Hematopoietic multipotent progenitor cell (in vitro differentiated cells): ENCODE data around the gene DUSP11. TPM values are rescaled to one million over a fixed set of nuclear protein-coding genes. Genes with fewer than 3 reads are reported as not detected.
A peak's percentile ranks its signal among the peaks of the same experiment; 100 is the strongest.
"Not testable (repeated sequence)": the region's sequence is repeated elsewhere in the genome, so short reads cannot be mapped to it uniquely, and the experiment has no call there.

Source experiments
- DNase-seq, 3 donors: peaks; one replicate each; pipeline ENCODE4 v3.0.0-alpha.2; 2011 to 2015; ENCODE audit warnings: low read depth in 2 of 3, low spot score in 2 of 3
- total RNA-seq: library from RNA; depleted of rRNA; stranded (reverse); fragments of >200 nt; gene quantifications from one replicate; pipeline ENCODE4 v1.2.3, GENCODE V29; 2012

Gene DUSP11
- total RNA-seq, result 18.6 TPM

DNA sequence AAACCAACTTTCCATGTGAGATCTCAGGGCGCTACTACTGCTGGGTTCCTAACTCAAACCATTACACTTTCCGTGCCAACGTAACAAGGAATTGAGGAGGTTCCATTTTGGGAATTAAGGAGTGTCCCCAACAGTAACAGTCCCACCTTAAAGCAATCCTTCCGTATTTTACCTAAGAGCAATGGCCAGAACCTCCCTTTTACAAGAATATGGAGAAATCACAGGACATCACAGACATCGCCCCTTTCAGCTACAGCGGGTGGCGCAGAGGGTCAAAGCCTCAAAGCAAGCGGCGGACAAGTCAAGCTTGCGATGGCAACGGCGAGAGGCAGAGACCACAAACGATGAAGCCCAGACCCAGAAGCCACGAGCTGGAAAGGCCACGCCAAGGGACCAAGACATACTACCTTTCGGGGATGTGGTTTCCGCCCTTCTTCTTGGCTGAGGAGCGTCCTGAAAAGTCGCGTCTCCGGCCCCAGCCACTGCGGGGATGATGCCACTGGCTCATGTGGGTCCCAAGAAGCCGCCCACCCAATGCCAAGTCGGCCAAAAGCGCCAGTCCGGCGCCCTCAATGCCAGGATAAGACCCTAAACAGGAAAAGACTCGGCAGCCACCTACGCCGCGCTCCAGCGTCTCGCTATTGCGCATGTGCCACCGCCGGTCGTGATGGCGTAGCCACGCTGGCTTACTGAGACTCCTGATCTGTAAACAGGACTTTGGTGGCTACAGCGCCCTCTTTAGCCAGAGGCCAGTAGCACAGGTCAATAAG lies at the start of gene DUSP11:
TSS of gene DUSP11 (minus strand) at position 637 of the 770 bp plus-strand sequence. CDS start at position 508, 129 bp downstream.
- peak; percentile 93 to 98 (median 95) for DNase-seq

DNA sequence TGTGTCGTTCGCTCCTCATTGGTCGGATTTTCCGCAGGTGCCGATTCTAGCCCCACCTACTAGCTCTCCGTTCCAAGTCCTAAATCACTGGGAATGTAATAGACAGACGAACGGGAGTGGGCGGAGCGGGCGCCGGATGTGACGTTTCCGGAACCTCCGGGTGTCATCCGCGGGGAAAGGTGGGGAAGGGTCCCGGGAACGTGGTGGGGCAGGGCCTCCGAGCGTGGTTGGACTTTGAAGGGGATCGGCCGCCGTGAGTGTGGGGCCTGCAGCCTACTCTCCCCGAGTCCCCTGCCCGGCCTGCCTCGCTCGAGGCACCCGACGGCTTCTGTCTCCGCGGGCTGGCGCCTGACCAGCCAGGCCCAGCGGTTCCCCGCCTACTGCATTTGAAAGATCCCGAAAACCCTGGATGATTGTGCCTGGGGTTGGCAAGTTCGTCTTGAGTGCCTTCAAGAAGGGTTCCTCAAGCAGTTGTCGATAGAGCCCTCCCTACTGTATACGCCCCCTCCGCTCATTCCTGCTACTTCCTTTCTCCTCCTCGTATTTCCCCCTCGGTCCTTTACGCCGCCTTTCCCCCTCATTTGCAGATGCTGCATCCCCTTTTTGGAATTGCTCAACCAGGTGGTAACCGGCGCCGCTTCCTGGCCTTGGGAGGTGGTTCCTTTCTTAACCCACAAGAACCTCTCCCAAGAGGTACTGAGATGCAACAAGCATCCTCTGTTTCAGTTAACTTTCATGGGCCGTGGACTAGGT lies 49.1 kb upstream of the DUSP11 start, which contains the start of gene STAMBP:
TSS of gene STAMBP (plus strand) at position 144 of the 753 bp plus-strand sequence. CDS start 1,896 bp downstream, outside the sequence.
- peak; percentile 80 to 99 (median 97) for DNase-seq

DNA sequence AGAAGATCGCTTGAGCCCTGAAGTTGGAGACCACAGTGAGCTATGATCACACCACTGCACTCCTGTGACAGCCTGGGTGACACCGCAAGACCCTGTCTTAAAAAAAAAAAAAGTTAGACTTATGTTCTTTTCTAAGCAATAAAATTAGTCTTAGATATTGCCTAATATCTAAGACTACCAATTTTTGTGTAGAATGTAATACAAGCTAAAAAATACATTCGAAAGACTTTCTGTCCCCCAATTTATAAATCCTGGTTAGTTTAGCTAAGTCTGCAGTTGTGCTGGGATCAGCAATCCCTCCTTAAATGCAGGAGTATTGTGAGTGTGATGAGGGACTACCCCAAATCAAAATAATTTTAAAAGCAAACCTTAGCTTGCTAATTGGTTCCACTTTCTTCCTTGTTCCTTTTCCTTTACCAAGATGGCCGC lies 48.5 kb upstream of the DUSP11 start:
- no peak for DNase-seq

DNA sequence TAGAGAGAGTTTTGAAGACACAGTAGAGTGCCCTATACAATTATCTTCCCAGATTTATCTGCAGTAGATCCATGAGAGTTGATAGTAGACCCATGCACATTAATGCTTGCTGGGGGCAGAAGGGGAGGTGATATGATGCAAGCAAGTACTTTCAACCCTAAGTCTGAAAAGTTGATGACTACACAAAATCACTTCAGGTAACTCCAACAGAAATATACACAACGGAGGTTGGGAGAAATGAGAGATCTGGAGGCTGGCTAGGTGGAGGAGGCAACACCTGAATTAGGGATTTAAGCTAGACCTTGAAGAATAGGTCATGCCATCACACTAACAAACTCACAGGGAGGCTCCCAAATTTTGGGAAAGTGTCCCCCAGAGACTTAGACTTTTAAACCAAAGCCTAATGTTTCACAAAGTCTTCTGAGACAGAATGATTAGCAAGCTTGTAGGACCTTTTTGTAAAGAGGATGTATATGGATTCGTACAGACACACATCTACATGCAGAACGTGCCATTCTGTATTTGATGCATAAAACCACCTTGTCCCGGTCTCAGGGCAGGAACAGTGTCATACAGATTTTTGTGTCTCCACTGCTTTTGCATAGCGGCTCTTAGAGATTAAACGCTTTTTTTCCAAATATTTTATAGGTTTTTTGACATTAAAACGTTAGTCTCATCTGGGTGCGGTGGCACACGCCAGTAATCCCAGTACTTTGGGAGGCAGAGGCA lies 47.9 kb upstream of the DUSP11 start:
- DNase-seq, result no peak

DNA sequence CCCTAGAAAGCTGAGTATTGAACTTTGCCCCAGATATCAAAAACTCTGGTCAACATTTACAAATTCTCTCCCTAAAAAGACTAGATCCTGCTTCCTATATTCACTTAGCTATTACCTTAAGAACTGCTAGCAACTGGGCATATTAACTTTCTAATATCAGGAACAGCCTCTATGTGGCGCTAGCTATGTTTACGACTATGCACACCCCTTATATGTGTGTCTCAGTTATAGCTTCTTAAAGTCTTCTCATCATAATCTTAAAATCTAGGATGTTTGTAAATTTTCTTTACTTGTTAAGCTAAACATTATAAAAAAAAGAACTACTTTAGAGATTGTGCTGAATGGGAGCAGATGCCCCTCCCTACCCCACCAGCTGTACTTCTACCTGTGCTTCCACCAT lies 47.1 kb upstream of the DUSP11 start:
- DNase-seq, result peak in 1 of 3 donors; percentile 57

DNA sequence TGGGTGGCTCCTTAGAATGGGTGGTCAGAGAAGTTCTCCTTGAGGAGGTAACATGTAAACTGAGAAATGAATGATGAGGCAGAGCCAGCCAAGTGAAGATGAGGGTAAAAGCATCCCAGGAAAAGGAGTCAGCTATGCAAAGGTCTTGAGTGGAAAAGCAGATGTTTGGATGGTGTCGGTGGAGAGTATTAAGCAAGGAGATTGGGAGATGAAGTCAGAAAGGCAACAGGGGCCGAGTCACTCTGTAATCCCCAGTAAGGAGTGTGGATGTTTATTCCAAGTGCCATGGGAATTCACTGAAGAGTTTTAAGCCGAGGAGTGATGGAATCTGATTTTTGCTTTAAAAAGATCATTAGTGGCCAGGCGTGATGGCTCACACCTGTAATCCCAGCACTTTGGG lies 45.5 kb upstream of the DUSP11 start:
- DNase-seq, result no peak

DNA sequence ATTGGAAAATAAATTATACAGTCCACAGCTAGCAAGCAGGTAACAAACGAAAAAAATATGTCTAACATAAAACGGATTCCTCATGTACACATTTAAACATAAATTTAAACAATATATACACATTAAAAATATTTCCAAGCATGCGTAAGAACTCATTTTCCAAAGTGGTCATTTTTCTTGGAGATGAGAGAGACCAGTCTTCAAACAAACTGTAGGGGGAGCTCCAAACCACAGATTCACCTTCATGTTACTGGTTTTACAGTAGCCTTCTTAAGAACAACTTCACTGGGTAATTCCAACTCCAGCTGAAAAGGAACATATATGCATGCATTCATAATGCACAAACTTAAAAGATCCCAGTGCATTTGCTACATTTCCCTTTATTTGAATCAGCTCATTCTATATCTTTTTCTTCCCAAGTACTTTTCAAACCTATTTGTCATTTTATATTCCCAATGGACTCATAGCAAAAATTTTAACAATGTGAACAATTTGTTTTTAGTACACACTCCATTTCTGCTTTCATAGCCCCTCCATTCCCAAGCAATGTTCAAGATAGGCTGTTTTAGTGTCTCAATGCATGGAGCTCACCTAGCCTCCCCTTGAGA lies 44.1 kb upstream of the DUSP11 start:
- DNase-seq, result peak; percentile 31 to 85 (median 66)

DNA sequence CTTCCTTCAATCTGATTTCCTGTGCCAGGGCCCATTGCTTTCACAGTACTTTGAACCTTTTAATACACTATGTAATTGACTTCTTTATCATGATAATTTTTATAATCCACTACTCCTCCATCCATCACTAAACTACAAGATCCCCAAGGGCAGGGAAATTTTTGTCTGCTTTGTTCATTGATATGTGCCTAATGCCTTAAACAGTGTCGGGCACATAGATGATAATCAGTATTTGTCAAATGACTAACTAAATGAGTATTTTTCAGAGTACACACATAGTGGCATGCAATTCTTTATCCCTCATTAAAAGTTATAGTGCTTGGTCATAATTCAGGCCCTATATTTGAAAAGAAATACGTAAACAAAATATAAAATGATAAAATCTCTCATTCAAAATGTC lies 43.5 kb upstream of the DUSP11 start:
- DNase-seq, result no peak

DNA sequence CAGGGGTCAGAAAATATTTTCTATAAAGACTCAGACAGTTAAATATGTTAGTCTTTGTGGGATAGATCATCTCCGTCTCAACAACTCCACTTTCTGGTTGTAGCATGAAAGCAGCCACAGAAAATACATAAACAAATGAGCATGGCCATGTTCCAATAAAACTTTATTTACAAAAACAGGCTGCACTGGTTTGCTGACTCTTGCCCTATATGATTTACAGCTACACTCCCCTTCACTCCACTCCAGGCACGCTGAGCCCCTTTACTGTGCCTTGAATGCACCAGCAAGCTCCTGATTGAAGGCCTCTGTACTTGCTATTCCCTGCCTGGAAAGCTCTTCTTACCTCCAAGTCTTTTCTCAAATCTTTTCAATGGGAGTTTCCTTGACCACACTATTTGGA lies 43.1 kb upstream of the DUSP11 start:
- DNase-seq, result no peak

DNA sequence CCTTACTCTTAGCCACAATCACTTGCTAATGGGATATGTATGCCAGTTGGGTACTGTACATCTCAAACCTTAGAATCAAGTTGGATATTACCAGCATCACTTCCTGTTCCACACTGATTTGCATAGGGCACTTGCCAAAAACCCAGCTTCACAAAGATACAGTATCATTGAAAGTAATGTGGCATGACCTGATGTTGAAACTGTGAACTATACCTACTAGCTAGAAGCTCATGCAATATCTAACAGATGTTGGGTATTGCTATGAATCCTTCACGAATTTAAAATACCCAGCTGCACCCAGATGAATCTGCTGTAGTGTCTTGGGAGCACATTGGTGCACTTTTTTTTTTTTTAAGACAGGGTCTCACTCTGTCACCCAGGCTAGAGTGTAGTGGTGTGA lies 42.4 kb upstream of the DUSP11 start:
- no peak for DNase-seq

DNA sequence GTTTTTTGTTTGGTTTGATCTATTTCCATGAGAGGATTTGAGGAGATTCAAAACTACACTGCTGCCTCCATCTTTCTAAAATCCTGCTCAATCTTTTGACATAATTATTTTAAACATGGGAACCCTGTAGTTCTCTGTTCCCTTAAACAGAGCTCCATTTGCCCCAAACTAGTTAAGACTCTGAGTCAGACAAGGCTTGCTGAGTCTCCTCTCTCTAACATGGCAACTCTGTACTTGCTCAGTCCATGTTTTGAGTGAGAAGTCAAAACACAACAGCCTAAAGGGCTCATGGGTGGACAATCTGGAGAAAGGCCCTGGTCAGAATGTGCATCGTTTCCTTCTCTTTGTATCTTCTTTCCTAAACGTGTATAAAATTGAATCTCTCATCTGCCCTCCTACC lies 41.8 kb upstream of the DUSP11 start:
- DNase-seq, result no peak

DNA sequence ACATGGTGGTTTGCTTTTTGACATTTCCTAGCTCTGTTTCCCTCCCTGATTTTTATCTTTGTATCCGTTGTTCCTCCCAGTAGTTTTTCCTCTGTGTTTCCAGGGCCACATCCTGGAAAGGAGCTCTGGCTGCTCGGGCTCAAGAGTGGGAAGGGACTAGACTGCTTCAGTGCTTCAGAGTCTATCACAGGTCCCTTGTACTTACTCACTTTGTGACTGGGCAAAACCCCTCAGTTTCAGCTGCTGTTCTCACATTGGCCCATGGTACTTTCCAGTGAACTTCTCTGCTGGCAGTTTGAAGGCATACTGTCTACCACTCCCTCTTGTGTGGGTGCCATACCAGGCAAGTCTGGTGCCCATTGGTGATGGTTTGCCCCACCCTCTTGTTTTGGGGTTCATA lies 41.3 kb upstream of the DUSP11 start:
- no peak for DNase-seq

DNA sequence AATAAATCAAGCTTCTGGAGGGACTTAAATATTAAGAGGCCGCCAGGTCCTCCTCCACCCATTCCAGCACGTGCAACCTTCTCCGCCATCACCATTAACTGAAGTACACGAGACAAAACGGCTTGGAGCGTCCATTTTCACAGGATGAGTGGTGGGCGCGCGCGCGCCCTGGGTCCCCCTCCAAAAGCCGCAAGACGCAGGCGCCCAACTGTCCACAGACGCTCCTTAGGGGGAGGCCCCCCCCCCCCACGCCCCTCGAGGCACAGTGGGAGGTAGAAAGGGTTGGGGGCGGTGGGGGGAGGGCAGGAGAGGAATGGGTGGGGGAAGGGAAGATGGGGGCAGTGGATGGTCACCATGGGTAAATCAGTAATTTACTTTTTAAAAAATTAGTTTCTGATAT lies 38.4 kb upstream of the DUSP11 start:
- no peak for DNase-seq

DNA sequence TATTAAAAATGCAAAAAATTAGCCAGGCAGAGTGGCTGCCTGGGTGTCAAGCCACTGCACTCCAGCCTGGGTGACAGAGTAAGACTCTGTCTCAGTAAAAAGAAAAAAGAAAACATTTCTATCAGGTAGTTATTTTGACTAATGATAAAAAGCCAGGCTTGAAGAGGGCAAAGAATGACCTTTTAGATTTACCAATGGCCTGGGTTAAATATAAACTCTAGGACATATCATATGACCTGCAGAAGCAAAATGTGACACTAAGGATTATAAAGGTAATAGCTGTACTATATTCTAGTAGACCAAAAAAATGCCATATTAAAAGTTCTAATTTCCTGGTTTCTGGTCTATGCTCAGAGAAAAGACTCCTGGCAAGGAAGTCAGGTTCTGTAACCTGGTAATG lies 32.7 kb upstream of the DUSP11 start:
- DNase-seq, result no peak

DNA sequence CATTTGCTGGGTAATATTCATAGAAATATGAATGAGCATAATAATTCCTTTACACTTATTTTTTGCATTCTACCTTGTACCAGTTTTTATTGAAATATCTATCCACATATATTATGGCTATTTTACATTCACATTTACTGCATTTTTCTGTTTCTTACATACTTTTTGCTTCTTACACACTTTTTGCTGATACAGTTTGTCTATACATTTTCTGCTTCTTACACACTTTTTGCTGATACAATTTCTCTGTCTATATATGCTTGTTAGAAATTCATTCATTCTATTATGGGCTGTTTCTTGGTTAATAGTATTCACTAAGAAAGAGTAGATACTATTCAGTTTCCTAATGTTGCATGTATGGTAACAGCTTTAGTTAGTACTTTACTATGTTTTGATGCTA lies 32.0 kb upstream of the DUSP11 start:
- no peak for DNase-seq

DNA sequence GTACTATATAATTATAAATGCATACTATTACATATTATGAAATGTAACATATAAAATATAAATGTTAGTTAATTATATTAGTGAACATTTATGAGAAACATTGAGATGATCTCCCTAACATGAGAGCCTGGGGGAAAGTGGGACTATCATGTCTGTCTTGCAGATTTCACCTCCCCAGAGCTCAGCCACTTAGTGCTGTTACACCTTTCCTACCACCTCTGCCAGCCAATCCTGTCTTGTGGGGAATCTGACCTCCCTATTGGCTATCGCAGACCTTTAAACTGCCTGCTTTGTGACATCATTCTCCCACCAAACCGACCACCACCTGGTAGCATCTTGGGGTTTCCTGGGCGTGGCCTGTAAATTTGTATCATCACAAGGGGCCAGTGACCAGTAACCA lies 4.0 kb upstream of the DUSP11 start, which contains the start of gene C2orf78:
TSS of gene C2orf78 (plus strand) at position 301 of the 400 bp plus-strand sequence. CDS start 127 bp downstream, outside the sequence.
- DNase-seq, result not testable (repeated sequence)

DNA sequence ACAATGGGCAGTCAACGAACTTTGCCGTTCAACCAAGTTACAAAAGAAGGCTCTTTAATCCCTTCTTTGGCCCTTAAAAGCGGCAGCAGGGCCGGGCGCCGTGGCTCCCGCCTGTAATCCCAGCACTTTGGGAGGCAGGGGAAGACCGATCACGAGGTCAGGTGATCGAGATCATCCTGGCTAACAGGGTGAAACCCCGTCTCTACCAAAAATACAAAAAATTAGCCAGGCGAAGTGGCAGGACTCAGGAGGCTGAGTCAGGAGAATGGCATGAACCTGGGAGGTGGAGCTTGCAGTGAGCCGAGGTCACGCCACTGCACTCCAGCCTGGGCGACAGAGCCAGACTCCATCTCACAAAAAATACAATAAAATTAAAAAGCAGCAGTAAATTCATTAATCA lies 3.5 kb upstream of the DUSP11 start:
- DNase-seq, result not testable (repeated sequence)

DNA sequence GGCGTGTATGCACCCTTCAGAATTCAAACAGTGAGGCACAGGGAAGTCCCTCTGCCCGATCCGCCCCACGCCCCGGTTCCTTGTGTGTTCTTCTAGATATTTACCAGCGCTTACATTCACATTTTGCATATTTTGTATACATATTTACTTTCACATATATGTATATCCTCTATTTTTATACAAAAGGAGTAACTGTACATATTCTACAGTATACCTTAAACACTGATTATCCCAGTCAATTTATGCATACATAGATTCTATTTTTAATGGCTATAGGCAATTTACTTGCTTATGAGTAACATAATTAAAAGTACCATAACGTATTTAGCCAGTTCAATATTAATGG lies 307 bp upstream of the DUSP11 start:
- DNase-seq, result no peak

DNA sequence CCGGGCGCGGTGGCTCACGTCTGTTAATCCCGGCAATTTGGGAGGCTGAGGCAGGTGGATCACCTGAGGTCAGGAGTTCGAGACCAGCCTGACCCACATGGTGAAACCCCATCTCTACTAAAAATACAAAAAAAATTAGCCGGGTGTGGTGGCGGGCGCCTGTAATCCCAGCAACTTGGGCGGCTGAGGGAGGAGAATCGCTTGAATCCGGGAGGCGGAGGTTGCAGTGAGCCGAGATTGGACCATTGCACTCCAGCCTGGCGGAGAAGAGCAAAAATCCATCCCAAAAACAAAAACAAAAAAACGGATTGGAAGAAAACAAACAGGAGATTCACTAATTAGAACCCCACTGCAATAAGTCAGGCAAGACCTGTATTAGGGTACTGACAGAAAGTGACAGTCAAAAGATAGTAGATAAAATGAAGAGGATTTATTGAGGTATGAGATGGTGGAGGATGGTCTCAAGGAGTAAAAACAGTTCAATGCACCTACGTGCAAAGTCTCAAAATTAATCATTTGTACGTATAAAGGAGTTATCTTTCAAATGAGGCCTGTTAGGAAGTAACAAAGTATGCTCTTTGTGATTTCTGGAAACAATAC lies 936 bp downstream of the DUSP11 start:
- DNase-seq, result not testable (repeated sequence)

DNA sequence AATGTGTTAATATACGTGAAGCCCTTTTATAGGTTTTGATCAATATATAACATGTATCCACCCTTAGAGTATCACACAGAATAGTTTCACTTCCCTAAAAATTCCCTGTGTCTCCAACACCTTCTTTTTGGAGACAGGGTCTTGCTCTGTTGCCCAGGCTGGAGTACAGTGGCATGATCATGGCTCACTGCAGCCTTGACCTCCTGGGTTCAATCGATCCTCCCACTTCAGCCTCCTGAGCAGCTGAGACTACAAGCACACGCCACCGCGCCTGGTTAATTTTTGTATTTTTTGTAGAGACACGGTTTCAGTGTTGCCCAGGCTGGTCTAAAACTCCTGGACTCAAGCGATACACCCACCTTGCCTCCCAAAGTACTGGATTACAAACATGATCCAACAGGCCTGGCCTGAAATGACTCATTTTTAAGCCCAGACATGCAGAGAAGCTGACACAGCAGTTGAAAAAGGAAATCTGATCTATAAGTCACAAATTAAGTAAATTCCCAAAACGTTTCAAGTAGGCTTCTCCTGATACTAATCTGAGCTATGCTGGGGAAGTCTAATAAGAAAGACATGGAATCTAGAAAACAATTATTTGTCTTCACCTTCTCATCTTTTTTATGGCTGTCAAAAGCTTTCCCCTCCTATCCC lies 2.9 kb downstream of the DUSP11 start:
- no peak for DNase-seq
